GM10847 (cell line): ENCODE data around the gene DOCK10.

Experiments
- POLR2A ChIP-seq: IDR thresholded peaks from 2 replicates; pipeline ENCODE4 v1.6.1; 2011; ENCODE audit not compliant: insufficient read length; ENCODE audit errors: extremely low read depth

DOCK10 gene

DNA sequence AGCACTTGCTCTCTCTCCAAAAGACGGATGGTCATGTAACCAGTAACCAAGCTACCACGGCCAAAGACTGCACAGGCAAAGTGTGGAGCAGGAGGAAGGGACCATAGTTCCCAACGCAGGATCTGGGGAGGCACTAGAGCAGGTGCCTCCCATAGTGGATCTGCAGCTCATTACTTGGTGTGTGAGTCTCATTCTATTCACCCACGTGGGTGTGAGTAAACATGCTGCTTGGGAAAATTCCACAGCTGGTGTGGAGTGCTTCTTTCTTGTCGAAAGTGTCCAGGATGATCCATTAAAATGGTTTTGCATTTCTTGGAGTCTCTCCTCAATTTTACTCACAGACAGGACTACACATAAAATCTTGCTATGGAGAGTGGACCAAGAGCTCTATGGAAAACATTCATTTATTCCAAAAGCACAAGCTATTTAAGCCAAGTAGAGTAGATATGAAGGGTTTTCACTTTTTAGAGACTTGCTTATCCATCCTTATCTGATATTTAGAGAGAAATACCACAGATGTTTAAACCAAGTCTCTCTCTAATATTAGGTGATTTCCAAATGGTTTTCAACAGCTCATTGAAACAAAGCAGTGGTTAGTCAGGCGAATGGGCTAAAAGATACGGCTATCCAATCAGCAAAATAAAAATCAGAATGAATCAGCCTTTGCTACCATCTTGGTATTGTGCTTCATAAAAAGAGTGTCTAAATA, 221.8 kb downstream of the DOCK10 start:
- TF ChIP-seq POLR2A = no peak

DNA sequence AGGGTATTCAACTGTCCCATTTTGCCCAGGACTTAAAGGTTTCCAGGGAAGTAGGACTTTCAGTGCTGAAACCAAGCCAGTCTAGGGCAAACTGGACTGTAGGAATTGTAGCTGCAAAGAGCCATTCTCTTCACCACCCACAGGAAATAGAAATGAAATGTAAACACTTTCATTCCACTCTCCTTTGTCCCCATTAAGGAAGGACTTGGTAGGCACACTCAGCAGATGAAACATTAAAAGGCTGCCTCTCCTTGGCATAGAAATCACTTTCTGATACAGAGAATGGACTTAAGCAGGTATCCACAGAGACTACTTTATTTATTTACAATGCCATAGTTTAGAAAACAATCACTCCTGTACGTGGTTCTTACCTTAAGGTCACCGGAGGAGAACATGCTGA, 223.2 kb downstream of the DOCK10 start:
- TF ChIP-seq POLR2A = no peak

DNA sequence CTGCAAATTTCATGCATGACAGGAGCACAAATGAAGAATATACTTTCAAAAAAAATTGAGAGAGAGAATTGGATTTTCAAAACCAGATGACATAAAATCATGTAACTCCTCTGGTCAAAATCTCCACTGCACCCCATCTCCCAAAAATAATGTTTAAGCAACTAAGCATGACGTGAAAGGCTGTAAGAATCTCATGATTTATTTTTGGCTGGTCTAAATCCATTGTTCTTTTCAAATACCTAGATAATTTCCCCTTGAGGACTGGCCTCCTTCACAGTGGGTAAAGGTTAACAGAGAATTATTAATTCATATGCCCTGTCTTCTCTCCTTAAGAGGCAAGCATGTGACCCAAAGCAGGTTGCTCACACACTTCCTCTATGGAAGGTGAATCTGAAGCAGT, 224.6 kb downstream of the DOCK10 start:
- TF ChIP-seq POLR2A = no peak

DNA sequence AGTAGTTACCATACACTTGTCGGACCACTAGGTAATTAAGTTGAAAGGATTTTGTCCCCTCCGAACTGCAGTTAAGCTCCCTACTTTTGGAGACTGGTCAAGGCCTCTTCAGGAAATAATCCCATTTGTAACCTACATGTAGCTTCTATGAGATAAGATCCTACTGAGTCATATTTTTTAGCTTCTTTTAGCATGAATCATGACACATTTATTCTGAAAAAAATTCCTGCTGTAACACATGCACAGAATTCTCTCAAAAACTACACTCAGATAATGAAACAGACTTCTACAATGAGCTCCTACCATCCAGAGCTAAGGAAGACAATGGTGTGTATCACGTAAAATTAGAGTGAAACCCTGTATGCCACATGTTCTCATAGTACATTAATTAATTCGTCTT, 225.5 kb downstream of the DOCK10 start:
- no peak for TF ChIP-seq POLR2A

DNA sequence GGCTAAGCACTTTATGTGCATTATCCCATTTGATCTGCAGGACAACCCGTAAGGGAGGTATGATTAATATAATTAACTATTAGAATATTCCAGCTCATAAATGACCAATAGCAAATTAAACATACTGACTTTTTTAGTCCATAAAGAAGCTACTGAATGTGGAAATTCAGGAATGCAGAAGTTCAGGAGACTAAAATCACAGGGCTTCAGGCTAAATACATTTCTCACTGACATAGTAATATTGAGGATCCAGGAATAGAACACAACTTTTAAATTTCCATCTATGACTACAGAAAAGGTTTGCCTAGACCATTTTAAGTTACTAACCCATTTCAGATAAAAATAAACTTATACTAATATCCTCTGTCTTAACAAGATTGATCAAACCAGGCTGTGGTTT, 228.7 kb downstream of the DOCK10 start:
- TF ChIP-seq POLR2A = no peak

DNA sequence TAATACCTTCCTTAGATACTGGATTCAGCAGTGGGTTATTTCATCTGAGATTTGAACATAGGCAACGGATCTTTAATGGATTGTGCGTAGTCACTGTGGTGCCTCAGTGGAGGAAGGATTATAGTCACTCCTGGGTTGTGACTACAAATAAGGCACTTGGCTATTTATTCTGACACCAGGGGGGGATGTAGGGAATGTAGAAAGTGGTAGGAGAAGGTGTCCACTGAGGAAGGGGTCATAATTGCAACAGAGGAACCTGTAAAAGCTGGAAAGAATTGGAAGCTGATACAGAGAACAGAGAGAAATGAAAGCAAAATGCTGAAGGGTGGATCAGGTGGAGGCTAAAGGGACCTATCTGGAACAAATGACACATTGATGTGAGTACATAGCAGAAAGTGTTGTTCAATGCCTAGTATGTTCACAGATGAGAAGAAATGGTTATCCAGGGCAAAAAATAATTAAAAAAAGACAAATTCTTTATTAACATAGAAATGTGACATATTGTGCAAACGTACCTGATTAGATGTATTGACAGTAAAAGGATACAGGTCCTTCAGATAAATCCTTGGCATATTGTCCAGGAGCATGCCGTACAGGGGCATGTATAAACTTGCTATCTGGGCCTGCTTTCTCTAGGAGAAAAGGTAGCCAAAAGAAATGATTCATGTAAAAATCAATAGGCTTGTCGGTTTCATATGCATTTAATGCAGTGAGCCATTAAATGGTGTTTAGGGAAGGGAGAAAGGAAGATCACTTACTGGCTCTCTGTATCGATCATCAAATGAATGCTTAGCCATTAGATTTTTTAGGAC, 234.9 kb downstream of the DOCK10 start:
- TF ChIP-seq POLR2A = no peak

DNA sequence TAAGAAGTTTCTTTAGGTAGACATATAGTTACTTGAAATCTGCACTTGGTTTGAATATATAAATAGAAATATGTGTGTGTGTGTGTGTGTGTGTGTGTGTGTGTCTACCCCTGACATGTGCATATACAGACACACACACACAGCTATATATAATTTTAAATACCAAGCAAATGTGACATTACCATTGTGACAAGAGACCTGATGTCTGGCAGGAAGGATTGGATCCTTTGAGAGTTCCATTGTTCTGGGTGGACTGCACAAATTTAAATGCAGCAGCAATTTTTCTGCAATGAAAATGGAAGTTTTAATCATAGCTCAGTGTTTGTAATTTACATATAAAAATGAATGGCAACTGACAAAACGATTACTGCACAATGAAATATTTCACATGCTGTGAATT, 238.3 kb downstream of the DOCK10 start:
- no peak for TF ChIP-seq POLR2A

DNA sequence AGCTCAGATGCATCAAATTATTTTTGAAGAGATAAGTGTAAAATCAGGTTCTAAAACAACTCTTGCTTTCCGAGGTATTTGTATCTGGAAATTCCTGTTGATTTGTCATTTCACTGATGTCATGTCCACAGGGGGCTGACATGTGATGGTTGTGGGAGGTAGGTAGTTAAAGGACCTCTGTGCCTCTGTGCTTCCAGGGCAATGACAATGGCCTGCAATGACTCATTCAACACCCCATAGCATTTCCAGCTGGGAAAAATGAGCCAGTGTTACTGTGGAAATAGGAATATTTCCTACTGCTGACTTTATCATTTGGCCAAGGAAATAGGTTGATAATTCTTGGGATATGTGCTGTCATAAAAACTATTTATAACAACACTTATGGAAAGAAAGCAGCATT, 239.9 kb downstream of the DOCK10 start:
- TF ChIP-seq POLR2A = no peak

DNA sequence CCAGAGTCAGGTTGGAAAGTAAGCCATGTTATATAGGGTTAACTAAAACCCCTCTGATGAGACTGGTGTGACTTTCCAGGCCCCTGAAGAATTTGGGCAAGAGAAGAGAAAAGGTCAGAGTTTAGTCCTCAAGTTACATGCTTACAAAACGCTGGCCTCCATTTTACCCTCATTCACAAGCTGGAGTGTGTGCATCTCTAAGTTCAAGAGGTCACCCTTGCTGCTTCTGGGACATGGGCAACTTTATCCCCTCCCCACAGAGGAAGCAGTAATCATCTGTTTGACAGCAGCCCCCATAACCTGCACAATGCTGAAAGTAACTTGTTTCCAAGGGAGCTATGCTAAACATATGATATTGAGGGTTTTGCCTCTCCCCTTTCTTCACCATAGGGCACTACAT, 240.9 kb downstream of the DOCK10 start:
- no peak for TF ChIP-seq POLR2A

DNA sequence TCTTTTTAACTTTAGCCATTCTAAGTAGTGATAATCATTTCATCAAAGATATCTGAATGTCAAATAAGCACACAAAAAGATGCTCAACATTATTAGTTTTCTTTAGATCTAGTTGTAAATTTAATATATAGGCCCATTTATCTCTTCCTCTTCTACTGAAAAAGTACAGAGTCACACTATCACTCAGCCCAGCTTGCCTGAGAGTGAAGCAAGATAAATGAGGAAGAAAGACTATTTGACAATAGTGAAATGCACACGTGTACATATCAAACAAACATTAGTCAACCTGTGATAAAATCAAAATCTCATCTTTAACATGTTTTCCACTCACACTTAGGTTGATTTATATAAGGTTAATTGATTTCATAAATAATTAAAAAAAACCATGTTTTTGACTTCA, 242.6 kb downstream of the DOCK10 start:
- no peak for TF ChIP-seq POLR2A

DNA sequence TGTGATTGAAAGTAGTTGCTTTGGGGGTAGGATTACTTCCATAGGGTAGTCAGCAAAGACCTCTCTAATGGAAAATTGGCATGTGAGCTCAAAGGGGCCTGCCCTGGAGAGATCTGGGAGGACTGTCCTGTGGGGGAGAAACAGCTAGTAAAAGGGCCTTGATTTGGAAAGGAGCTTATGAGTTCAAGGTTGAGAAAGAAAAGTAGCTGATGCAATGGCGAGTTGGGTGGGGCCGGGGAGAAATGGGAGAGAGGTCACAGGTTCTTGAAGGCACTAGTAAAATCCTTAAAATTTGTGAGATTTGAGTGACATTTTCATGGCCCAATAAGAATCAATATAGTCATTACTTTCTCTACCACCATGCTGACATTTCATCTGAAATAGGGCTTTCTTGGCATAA, 244.1 kb downstream of the DOCK10 start:
- no peak for TF ChIP-seq POLR2A

DNA sequence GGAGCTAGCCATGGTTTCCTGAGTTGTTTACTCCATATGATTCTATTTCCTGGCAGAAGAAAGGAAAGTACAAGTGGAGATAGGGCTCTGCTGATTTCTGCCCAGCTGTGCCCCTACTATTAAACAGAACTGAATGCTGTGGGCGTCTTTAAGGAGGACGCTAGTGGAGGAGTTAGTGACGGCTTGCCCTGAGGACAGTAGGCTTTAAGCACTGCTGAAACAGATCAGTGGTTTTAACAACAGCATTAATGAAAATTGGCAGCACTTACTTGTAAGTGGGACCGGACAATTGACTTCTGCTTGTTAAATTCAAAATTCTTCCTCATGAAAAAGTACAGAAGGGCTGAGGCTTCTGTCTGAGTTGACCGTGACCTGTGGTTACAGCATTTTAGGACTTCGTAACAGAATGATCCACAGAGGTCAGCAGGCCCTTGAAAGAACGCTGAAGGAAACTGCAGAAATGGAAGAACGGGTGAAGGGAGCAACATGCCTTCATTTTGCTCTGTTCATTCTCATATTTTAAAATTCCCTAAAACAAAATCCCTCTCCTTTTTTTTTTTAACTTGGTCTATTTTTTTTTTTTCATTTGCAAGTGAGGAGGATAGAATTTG, 245.5 kb downstream of the DOCK10 start:
- no peak for TF ChIP-seq POLR2A

DNA sequence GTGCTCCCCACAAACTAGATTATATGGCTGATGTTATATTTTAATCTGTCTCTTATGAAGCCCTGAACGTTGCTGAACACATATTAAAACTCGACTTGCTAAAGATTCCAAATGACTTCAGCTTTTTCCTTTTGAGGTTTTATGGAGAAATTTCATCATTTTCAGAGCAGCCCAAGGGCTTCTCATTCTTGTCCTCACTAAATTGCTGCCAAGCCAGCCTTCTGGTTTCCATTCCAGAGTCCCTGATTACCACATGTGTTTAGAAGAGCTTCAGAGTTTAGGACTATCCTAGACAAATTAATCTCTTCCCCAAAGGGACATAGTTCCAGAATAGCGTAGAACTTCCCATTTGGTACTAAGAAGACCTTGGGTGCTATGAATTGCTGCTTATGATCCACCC, 248.3 kb downstream of the DOCK10 start:
- TF ChIP-seq POLR2A = no peak

DNA sequence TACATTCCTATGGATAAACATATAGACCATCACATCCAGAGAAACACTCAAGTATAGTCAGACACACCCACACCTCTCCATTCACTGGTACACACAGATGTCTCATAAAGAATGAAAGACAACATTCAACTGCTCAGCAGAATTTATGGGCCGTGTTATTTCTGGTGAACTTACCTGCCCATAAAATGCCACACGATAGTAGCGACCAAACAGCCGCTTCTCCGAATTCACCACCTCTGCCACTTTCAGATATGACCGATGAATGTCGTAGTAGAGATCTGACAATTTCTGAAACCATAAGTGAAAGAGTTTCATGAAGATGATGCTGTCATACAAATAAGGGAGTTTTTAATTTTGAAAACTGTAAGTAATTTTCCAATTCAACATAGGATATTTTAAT, 255.4 kb downstream of the DOCK10 start:
- no peak for TF ChIP-seq POLR2A

DNA sequence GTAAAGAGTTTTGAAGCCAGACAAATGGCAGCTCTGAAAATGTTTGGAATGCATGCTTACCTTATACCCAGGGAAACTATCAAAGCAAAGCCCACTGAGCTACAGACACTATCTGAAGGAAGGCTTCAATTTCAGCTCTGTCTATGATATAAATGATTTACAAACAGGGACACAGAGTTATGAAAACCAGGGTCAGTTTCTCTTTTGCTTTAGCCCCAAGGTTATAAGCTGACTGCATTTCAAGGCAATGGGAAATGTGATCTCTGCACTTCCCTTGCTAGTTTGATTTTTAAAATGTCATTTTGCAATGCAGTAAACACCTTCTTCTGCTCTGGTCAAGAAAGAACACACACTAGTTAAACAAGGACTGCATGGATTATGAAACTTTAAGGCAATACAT, 260.9 kb downstream of the DOCK10 start:
- no peak for TF ChIP-seq POLR2A

DNA sequence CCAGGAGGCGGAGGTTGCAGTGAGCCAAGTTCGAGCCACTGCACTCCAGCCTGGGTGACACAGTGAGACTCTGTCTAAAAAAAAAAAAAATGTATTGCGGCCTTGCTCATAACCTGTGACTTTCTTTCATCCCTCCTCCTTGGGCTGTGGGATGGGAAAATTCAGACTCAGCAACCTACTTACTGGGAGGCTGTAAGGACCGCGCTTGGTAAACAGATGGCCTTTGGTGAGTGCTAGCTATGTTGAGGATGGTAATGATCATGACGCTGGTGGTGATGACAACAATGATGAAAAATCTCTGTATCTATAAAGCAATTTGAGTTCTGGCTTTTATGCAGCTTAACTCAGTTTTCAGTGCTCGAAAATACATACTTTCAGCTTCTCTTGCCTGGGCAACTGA, 261.4 kb downstream of the DOCK10 start:
- TF ChIP-seq POLR2A = no peak

DNA sequence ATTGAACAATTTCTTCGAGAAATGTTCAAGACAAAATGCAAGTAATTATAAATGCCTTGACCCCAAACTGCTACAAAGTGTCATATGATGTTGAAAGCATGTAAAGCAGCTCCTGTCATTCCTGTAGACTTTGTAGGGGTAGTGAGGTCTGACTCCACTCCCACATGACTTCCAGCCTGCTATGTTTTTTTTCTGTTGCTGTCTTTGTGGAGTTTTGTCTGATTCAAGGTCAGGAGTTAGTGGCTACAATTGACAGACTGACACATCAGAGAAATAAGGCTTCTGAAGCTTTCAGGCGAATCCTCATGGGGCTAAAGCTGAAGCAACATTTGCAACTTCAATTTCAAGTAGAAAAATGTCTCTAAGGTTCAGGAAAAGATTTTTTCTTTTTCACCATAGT, 262.2 kb downstream of the DOCK10 start:
- no peak for TF ChIP-seq POLR2A

DNA sequence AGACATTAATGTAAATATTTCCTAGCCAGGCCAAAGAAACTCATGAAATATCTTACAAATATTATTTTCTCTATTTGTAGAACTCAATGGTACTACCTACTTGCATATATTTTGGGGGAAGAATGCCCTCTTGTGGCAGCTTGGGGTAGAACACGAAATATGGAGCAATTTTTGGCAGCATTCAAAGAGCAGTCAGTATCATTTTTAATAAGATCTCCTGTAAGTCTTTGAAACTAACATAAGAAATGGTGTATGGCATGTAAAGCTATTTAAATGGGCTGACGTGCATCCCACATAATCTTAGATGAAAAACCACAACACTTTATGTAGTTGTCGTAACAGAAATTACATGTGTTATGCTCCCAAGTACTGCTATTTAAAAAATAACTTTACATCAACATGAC, 263.8 kb downstream of the DOCK10 start:
- TF ChIP-seq POLR2A = no peak
